H9 (cell line): ENCODE data around the gene NUTF2. TPM values are rescaled to one million over a fixed set of nuclear protein-coding genes. Genes with fewer than 3 reads are reported as not detected.

Experiments used
- DNase-seq: peaks from one replicate; pipeline ENCODE4 v3.0.0-alpha.2; 2017
- H2AFZ ChIP-seq: one replicate; pipeline ENCODE4 v1.6.1; 2013; ENCODE audit warnings: mild to moderate bottlenecking, low read length, control low read depth, moderate library complexity
- H2AK5ac ChIP-seq: 2 replicates; pipeline ENCODE4 v1.6.1; 2013; ENCODE audit warnings: low read length, control low read depth, mixed read lengths; ENCODE audit not compliant: insufficient read length
- H2BK120ac ChIP-seq: one replicate; pipeline ENCODE4 v1.6.1; 2013; ENCODE audit warnings: low read depth, mild to moderate bottlenecking, low read length, control low read depth, inconsistent platforms; ENCODE audit not compliant: poor library complexity, severe bottlenecking
- H2BK12ac ChIP-seq: 2 replicates; pipeline ENCODE4 v1.6.1; 2013; ENCODE audit warnings: low read length, control low read depth, mixed read lengths, low read depth; ENCODE audit not compliant: insufficient read length
- H2BK15ac ChIP-seq: 2 replicates; pipeline ENCODE4 v1.6.1; 2013; ENCODE audit warnings: low read depth, low read length, control low read depth
- H2BK20ac ChIP-seq: one replicate; pipeline ENCODE4 v1.6.1; 2013; ENCODE audit warnings: low read depth, mild to moderate bottlenecking, low read length, control low read depth, inconsistent platforms; ENCODE audit not compliant: poor library complexity, severe bottlenecking
- H2BK5ac ChIP-seq: 2 replicates; pipeline ENCODE4 v1.6.1; 2013; ENCODE audit warnings: low read length, control low read depth, mixed read lengths; ENCODE audit not compliant: insufficient read length
- H3K14ac ChIP-seq: 2 replicates; pipeline ENCODE4 v1.6.1; 2013; ENCODE audit warnings: low read length, control low read depth; ENCODE audit not compliant: insufficient read depth
- H3K18ac ChIP-seq: 2 replicates; pipeline ENCODE4 v1.6.1; 2013; ENCODE audit warnings: low read depth, mild to moderate bottlenecking, mixed read lengths, low read length, control low read depth; ENCODE audit not compliant: insufficient read length
- H3K23ac ChIP-seq: 2 replicates; pipeline ENCODE4 v1.6.1; 2013; ENCODE audit warnings: low read length, control low read depth, mixed read lengths, low read depth; ENCODE audit not compliant: insufficient read length
- H3K23me2 ChIP-seq: 2 replicates; pipeline ENCODE4 v1.6.1; 2013; ENCODE audit warnings: low read depth, mild to moderate bottlenecking, mixed read lengths, low read length, control low read depth; ENCODE audit not compliant: insufficient read length, poor library complexity, severe bottlenecking
- H3K27ac ChIP-seq: 2 replicates; pipeline ENCODE4 v1.5.1; 2013; ENCODE audit warnings: low read length, control low read depth, mixed read lengths, low read depth; ENCODE audit not compliant: insufficient read length
- H3K27me3 ChIP-seq: 2 replicates; pipeline ENCODE4 v1.6.1; 2013; ENCODE audit warnings: low read length, control low read depth, inconsistent platforms; ENCODE audit not compliant: insufficient read depth
- H3K4ac ChIP-seq: 2 replicates; pipeline ENCODE4 v1.6.1; 2013; ENCODE audit warnings: low read depth, mild to moderate bottlenecking, control low read depth, inconsistent platforms, low read length, moderate library complexity
- H3K4me1 ChIP-seq: 2 replicates; pipeline ENCODE4 v1.6.1; 2013; ENCODE audit warnings: low read length, control low read depth, inconsistent platforms; ENCODE audit not compliant: insufficient read depth
- H3K4me2 ChIP-seq: 2 replicates; pipeline ENCODE4 v1.6.1; 2013; ENCODE audit warnings: low read length, control low read depth, mixed read lengths; ENCODE audit not compliant: insufficient read length, insufficient read depth
- H3K56ac ChIP-seq: 2 replicates; pipeline ENCODE4 v1.6.1; 2013; ENCODE audit warnings: low read depth, mild to moderate bottlenecking, mixed read lengths, low read length, control low read depth; ENCODE audit not compliant: insufficient read length
- H3K79me1 ChIP-seq: 2 replicates; pipeline ENCODE4 v1.6.1; 2013; ENCODE audit warnings: low read depth, mild to moderate bottlenecking, moderate library complexity, low read length, control low read depth, inconsistent platforms; ENCODE audit not compliant: insufficient read depth, poor library complexity, severe bottlenecking
- H3K79me2 ChIP-seq: 2 replicates; pipeline ENCODE4 v1.6.1; 2013; ENCODE audit warnings: low read length, control low read depth, inconsistent platforms; ENCODE audit not compliant: insufficient read depth
- H3K9ac ChIP-seq: 2 replicates; pipeline ENCODE4 v1.6.1; 2013; ENCODE audit warnings: low read length, control low read depth, mixed read lengths; ENCODE audit not compliant: insufficient read length; ENCODE audit errors: extremely low read depth
- H3K9me3 ChIP-seq: one replicate; pipeline ENCODE4 v1.6.1; 2013; ENCODE audit warnings: low read depth, low read length, inconsistent platforms; ENCODE audit not compliant: control insufficient read depth
- H3T11ph ChIP-seq: one replicate; pipeline ENCODE4 v1.6.1; 2013; ENCODE audit warnings: mild to moderate bottlenecking, low read length, control low read depth, inconsistent platforms
- H4K20me1 ChIP-seq: one replicate; pipeline ENCODE4 v1.6.1; 2013; ENCODE audit not compliant: control insufficient read depth, insufficient read length, insufficient read depth
- H4K5ac ChIP-seq: 2 replicates; pipeline ENCODE4 v1.6.1; 2013; ENCODE audit warnings: low read depth, mild to moderate bottlenecking, mixed read lengths, low read length, control low read depth; ENCODE audit not compliant: insufficient read length
- H4K8ac ChIP-seq: replicated peaks from 2 replicates; pipeline ENCODE4 v1.6.1; 2013; ENCODE audit warnings: low read length, control low read depth, mixed read lengths, low read depth; ENCODE audit not compliant: insufficient read length
- H4K91ac ChIP-seq: 2 replicates; pipeline ENCODE4 v1.6.1; 2013; ENCODE audit warnings: low read depth, mild to moderate bottlenecking, moderate library complexity, mixed read lengths, low read length, control low read depth; ENCODE audit not compliant: insufficient read length
- H3K27ac Mint-ChIP-seq, 3 experiments: 2 replicates in 2 of 3; 3 replicates in 1 of 3; pipeline ENCODE4 v1.8.0; 2020 to 2021; ENCODE audit warnings: mixed read lengths in 3 of 3, mild to moderate bottlenecking in 1 of 3, moderate library complexity in 1 of 3
- H3K27me3 Mint-ChIP-seq: 2 replicates; pipeline ENCODE4 v1.8.0; 2021; ENCODE audit warnings: low read depth, mild to moderate bottlenecking, moderate library complexity, mixed read lengths
- H3K36me3 Mint-ChIP-seq, 3 experiments: 2 replicates in 2 of 3; 3 replicates in 1 of 3; pipeline ENCODE4 v1.8.0; 2020 to 2021; ENCODE audit warnings: low read depth in 3 of 3, mixed read lengths in 3 of 3; ENCODE audit not compliant: insufficient read depth in 1 of 3
- H3K4me1 Mint-ChIP-seq, 2 experiments: 2 replicates each; pipeline ENCODE4 v1.8.0; 2020; ENCODE audit warnings: mixed read lengths in 2 of 2
- H3K4me3 Mint-ChIP-seq, 2 experiments: 2 replicates in 1 of 2; 3 replicates in 1 of 2; pipeline ENCODE4 v1.8.0; 2020 to 2021; ENCODE audit warnings: mild to moderate bottlenecking in 2 of 2, mixed read lengths in 2 of 2, moderate library complexity in 1 of 2
- H3K9me3 Mint-ChIP-seq, 2 experiments: 2 replicates in 1 of 2; 3 replicates in 1 of 2; pipeline ENCODE4 v1.8.0; 2020; ENCODE audit warnings: mild to moderate bottlenecking in 2 of 2, mixed read lengths in 2 of 2, moderate library complexity in 1 of 2
- CTCF ChIP-seq: fragments of 200-600 bp; sonication (generic); conservative IDR thresholded peaks from 3 replicates; pipeline ENCODE4 v1.8.0; 2021; ENCODE audit warnings: antibody characterized with exemption, mild to moderate bottlenecking
- WGBS: extraction: QIAGEN DNeasy Blood & Tissue Kit; methylation state at CpG from one replicate; pipeline ENCODE4 v1.1.7; 2013; ENCODE audit warnings: missing lambda C conversion rate, low lambda C conversion rate, mixed read lengths; ENCODE audit not compliant: insufficient read length; ENCODE audit errors: extremely low coverage; 5-methylcytosine and 5-hydroxymethylcytosine counted together
- total RNA-seq: library from RNA; stranded (reverse); gene quantifications from 2 replicates; pipeline ENCODE4 v1.2.1, GENCODE V29; 2021

Gene NUTF2
- total RNA-seq, 1 experiment from 2014 or later, result 198 TPM

DNA sequence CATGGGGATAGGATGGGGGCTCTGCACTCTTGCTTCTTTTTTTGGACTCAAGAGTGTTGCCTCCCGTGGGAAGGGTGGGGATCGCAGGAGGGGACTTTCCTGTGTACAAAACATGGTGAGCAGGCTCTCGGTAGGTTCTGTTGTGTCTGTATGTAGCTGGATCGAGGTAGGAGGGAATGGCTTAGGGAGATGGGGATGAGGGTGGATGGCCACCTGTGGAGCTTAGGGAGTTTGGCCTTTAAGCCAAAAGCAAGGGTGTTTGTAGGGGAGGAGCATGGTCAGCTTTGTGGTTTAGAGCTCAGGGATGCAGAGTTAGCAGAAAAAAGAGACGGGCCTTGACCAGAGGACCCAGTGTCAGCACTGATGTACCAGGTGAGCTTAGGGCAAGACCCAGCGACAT lies 15.1 kb downstream of the NUTF2 start:
- H4K91ac ChIP-seq, result no peak overlapping the region
- peaks cover 26% of the 10 kb centered on the region; the same call in 1 of the 2 replicates for H3K79me2 ChIP-seq
- no peak overlapping the region for H3K4me2 ChIP-seq
- H3K9ac ChIP-seq, result no peak overlapping the region
- H3K4me1 Mint-ChIP-seq, result peaks cover 29 to 40% of the 10 kb centered on the region in 2 experiments
- H3K4ac ChIP-seq, result no peak overlapping the region
- no peak for DNase-seq
- H3K18ac ChIP-seq, result no peak overlapping the region
- no peak overlapping the region for H3K14ac ChIP-seq
- H3K4me1 ChIP-seq, result peaks cover 5% of the 10 kb centered on the region; the same call in 1 of the 2 replicates
- H3K79me1 ChIP-seq, result peaks cover 3% of the 10 kb centered on the region
- H2BK20ac ChIP-seq, result no peak overlapping the region
- H3K27ac ChIP-seq, result no peak overlapping the region
- peaks cover 24 to 49% (median 44%) of the 10 kb centered on the region in 3 experiments for H3K36me3 Mint-ChIP-seq
- H2AFZ ChIP-seq, result no peak overlapping the region
- no peaks in the 10 kb centered on the region for H3K9me3 Mint-ChIP-seq
- TF ChIP-seq CTCF, result no peak
- H3K27me3 ChIP-seq, result no peaks in the 10 kb centered on the region
- H3T11ph ChIP-seq, result no peak overlapping the region
- H2BK5ac ChIP-seq, result no peak overlapping the region
- H2AK5ac ChIP-seq, result no peak overlapping the region
- no peaks in the 10 kb centered on the region for H3K23me2 ChIP-seq
- H3K4me3 Mint-ChIP-seq, result peak overlapping the region in 1 of 2 experiments; percentile 15; a peak in 1 of 5 replicates
- H2BK15ac ChIP-seq, result no peak overlapping the region
- no peaks in the 10 kb centered on the region for H3K27me3 Mint-ChIP-seq
- H2BK12ac ChIP-seq, result no peak overlapping the region
- no peak overlapping the region for H3K56ac ChIP-seq
- H4K8ac ChIP-seq, result no peak overlapping the region
- peaks cover 3% of the 10 kb centered on the region for H4K20me1 ChIP-seq
- no peak overlapping the region for H2BK120ac ChIP-seq
- WGBS, result no CpG with 5 or more reads among the region's 6 CpGs
- H3K23ac ChIP-seq, result no peak overlapping the region
- no peaks in the 10 kb centered on the region for H3K9me3 ChIP-seq
- peak overlapping the region in 2 of 3 experiments; percentile 19 to 41; a peak in 3 of 7 replicates for H3K27ac Mint-ChIP-seq
- no peak overlapping the region for H4K5ac ChIP-seq
